Measurements from ENCODE around the gene TLR6.

The TLR6 gene

DNA sequence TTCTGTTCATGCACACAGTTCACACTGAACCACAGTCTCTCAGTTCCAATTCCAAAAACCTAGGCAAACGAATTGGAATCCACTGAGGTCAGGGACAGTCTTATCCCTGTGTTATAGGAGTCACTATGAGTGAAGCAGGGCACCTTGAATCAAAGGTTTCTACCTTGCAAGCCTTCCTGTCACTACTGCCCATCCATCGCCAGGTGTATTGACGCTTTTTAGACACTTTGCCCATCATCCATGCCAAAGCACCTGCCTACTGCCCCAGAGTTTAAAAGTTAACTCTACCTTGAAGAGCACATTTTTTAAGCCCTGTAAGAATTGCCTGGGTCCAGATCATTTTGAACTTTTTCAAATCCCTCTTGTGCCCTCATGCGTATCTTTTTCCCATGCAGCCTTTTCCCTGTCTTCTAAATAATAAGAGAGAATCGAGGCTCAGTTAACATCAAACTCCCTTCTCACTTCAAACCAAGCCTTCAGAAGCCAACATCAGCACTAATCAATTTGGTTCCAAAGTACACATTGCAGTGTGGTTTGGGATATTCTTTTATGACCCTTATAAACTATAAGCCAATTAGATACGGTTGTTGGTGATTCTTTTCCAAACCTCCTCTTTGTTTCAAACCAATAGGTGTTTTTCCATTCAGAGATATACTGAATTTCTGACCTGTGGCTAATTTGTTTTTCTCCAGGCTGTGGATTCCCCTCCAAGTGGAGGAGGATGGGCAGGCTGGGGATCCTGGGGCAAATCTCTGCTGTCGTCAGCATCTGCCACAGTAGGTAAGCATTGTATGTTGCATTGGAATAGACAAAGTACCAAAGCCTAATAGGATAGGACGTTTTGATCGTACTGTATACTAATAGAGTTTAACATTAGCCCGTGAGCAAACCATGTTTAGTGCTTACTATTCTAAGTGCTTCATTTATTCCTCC lies 34.7 kb upstream of the TLR6 start:
- WGBS, 2 experiments = 92% methylated on average over 10 of the region's 10 CpGs
- H3K27ac ChIP-seq (ENCODE audit: insufficient read depth, low read depth, low read length, poor library complexity, severe bottlenecking) = no peak overlapping the region
- H3K4me3 ChIP-seq (ENCODE audit: insufficient read depth, low read depth, low read length) = no peak overlapping the region
- no peaks in the 10 kb centered on the region for H3K9me3 ChIP-seq (ENCODE audit: control insufficient read depth, low read length)
- no peaks in the 10 kb centered on the region for H3K27me3 ChIP-seq (ENCODE audit: control insufficient read depth, insufficient read depth, low read length, poor library complexity, severe bottlenecking)
- H3K4me1 ChIP-seq (ENCODE audit: control insufficient read depth, insufficient read depth, low read length) = no peaks in the 10 kb centered on the region
- no peaks in the 10 kb centered on the region for H3K36me3 ChIP-seq (ENCODE audit: control insufficient read depth, insufficient read depth, low read length)

DNA sequence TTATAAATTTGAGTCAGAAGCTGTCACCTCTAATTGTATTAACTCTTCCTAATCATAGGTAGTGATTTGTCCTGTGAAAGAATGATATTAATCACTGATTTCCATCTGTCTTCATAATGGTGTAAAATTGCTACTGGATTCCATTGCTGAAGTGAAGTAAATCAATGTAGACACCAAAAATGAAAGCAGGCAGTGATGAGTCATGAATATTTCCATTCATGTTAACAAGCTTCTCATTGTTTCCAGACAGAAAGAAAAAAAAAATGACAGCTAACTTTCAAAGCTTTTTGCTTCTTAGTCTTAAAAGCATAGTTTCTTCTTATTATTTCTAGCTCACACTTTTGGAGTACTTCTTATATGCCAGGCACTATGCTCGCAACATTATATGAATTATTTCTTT lies 32.5 kb upstream of the TLR6 start:
- Histone ChIP-seq H3K36me3 (ENCODE audit: control insufficient read depth, insufficient read depth, low read length) (no peaks in the 10 kb centered on the region), H3K9me3 (ENCODE audit: control insufficient read depth, low read length) (no peaks in the 10 kb centered on the region), H3K27me3 (ENCODE audit: control insufficient read depth, insufficient read depth, low read length, poor library complexity, severe bottlenecking) (no peaks in the 10 kb centered on the region), H3K27ac (ENCODE audit: insufficient read depth, low read depth, low read length, poor library complexity, severe bottlenecking) (no peak overlapping the region), H3K4me3 (ENCODE audit: insufficient read depth, low read depth, low read length) (no peak overlapping the region), H3K4me1 (ENCODE audit: control insufficient read depth, insufficient read depth, low read length) (no peaks in the 10 kb centered on the region)
- WGBS, 2 experiments = 100% methylated on average over 1 of the region's 1 CpG

DNA sequence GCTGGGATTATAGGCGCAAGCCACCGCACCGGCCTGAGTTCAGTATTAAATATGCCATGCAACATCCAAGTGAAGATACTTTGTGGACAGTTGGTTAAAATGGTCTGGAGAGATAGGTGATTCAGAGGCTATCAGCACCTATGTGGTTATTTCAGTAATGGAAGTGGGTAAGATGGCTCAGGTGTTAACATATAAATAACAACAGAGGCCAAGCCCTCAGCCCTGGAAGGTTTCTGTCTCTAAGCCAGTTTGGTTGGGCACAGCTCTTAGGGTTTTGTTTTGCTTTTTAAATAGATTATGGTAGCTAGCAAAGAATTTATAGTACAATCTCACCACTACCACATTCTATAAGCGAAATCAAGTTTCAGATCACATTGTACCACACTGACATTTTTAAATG lies 27.6 kb upstream of the TLR6 start:
- H3K4me1 ChIP-seq (ENCODE audit: control insufficient read depth, insufficient read depth, low read length) = no peaks in the 10 kb centered on the region
- H3K27me3 ChIP-seq (ENCODE audit: control insufficient read depth, insufficient read depth, low read length, poor library complexity, severe bottlenecking) = no peaks in the 10 kb centered on the region
- 89 to 96% methylated on average over 3 of the region's 4 CpGs for WGBS, 2 experiments
- H3K9me3 ChIP-seq (ENCODE audit: control insufficient read depth, low read length) = no peaks in the 10 kb centered on the region
- no peaks in the 10 kb centered on the region for H3K36me3 ChIP-seq (ENCODE audit: control insufficient read depth, insufficient read depth, low read length)
- no peak overlapping the region for H3K4me3 ChIP-seq (ENCODE audit: insufficient read depth, low read depth, low read length)
- no peak overlapping the region for H3K27ac ChIP-seq (ENCODE audit: insufficient read depth, low read depth, low read length, poor library complexity, severe bottlenecking)

DNA sequence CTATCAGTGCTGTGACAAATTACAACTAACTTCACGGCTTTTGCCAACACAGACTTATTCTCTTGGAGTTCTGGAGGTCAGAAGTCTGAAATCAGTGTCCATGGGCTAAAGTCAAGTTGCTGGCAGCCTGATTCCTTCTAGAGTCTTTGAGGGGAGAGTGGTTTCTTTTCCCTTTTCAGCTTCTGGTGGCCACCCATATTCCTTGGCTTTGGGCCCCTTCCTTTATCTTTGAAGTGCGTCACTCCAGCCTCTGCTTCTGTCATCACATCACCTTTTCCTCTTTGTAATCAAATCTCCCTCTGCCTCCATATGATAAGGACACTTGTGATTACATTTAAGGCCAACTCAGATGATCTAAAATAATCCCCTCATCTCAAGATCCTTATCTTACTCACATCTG lies 20.0 kb upstream of the TLR6 start:
- WGBS, 2 experiments = 90 to 93% methylated on average over 2 of the region's 2 CpGs
- no peaks in the 10 kb centered on the region for H3K9me3 ChIP-seq (ENCODE audit: control insufficient read depth, low read length)
- no peak overlapping the region for H3K4me3 ChIP-seq (ENCODE audit: insufficient read depth, low read depth, low read length)
- no peak overlapping the region for H3K27ac ChIP-seq (ENCODE audit: insufficient read depth, low read depth, low read length, poor library complexity, severe bottlenecking)
- H3K4me1 ChIP-seq (ENCODE audit: control insufficient read depth, insufficient read depth, low read length) = no peaks in the 10 kb centered on the region
- H3K36me3 ChIP-seq (ENCODE audit: control insufficient read depth, insufficient read depth, low read length) = no peaks in the 10 kb centered on the region
- H3K27me3 ChIP-seq (ENCODE audit: control insufficient read depth, insufficient read depth, low read length, poor library complexity, severe bottlenecking) = no peaks in the 10 kb centered on the region

GRCh38 chr4:38873290-38873944 lies 16.8 kb upstream of the TLR6 start:
- WGBS, 2 experiments = 89 to 91% methylated on average over 4 to 5 of the region's 5 CpGs
- Histone ChIP-seq H3K4me3 (ENCODE audit: insufficient read depth, low read depth, low read length) (no peak overlapping the region), H3K4me1 (ENCODE audit: control insufficient read depth, insufficient read depth, low read length) (no peaks in the 10 kb centered on the region), H3K27ac (ENCODE audit: insufficient read depth, low read depth, low read length, poor library complexity, severe bottlenecking) (no peak overlapping the region), H3K36me3 (ENCODE audit: control insufficient read depth, insufficient read depth, low read length) (no peaks in the 10 kb centered on the region), H3K9me3 (ENCODE audit: control insufficient read depth, low read length) (no peaks in the 10 kb centered on the region), H3K27me3 (ENCODE audit: control insufficient read depth, insufficient read depth, low read length, poor library complexity, severe bottlenecking) (peaks cover under 1% of the 10 kb centered on the region)

DNA sequence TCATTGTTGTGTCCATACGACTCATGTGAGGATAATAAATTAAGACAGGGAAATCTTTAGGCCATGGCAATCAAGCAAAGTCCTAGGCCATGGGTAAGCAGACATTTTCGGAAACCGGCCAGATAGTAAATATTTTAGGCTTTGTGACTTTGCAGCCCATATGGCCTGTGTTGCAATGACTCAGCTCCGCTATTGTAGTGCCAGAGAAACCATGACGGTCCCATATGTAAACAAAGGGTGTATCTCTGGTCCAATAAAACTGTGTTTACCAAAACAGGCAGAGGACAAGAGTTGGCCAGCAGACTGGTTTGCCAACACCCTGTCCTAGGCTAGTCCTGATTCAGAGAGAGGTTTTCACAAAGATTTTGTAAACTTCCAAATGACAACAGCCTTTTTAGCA lies 16.0 kb upstream of the TLR6 start:
- H3K27ac ChIP-seq (ENCODE audit: insufficient read depth, low read depth, low read length, poor library complexity, severe bottlenecking) = no peak overlapping the region
- H3K9me3 ChIP-seq (ENCODE audit: control insufficient read depth, low read length) = no peaks in the 10 kb centered on the region
- 92% methylated on average over 5 of the region's 5 CpGs for WGBS, 2 experiments
- H3K27me3 ChIP-seq (ENCODE audit: control insufficient read depth, insufficient read depth, low read length, poor library complexity, severe bottlenecking) = peaks cover 8% of the 10 kb centered on the region
- no peak overlapping the region for H3K4me3 ChIP-seq (ENCODE audit: insufficient read depth, low read depth, low read length)
- no peaks in the 10 kb centered on the region for H3K4me1 ChIP-seq (ENCODE audit: control insufficient read depth, insufficient read depth, low read length)
- H3K36me3 ChIP-seq (ENCODE audit: control insufficient read depth, insufficient read depth, low read length) = no peaks in the 10 kb centered on the region

DNA sequence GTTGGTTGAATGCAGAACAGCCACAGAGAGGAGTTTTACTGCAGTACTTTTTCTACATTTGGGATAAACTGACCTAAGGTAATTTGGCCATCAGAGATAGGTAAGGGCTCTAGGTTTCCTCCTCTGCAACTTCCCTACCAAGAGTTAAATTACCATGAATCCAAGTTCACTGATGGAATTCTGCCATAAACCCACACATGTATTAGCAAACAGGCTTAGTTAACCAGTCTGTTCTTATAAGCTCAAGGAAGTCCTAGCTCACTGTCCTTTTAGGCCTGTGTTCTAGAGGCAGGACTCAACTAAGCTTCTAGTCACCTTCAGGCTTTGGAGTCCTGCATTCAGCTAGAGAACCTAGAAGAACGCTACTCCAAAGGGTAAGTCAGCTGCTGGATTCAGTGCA lies 15.0 kb upstream of the TLR6 start:
- Histone ChIP-seq H3K27me3 (ENCODE audit: control insufficient read depth, insufficient read depth, low read length, poor library complexity, severe bottlenecking) (peaks cover 8% of the 10 kb centered on the region), H3K4me3 (ENCODE audit: insufficient read depth, low read depth, low read length) (no peak overlapping the region), H3K9me3 (ENCODE audit: control insufficient read depth, low read length) (no peaks in the 10 kb centered on the region), H3K27ac (ENCODE audit: insufficient read depth, low read depth, low read length, poor library complexity, severe bottlenecking) (no peak overlapping the region), H3K36me3 (ENCODE audit: control insufficient read depth, insufficient read depth, low read length) (no peaks in the 10 kb centered on the region), H3K4me1 (ENCODE audit: control insufficient read depth, insufficient read depth, low read length) (no peaks in the 10 kb centered on the region)
- WGBS, 2 experiments = 98% methylated on average over 1 of the region's 1 CpG

DNA sequence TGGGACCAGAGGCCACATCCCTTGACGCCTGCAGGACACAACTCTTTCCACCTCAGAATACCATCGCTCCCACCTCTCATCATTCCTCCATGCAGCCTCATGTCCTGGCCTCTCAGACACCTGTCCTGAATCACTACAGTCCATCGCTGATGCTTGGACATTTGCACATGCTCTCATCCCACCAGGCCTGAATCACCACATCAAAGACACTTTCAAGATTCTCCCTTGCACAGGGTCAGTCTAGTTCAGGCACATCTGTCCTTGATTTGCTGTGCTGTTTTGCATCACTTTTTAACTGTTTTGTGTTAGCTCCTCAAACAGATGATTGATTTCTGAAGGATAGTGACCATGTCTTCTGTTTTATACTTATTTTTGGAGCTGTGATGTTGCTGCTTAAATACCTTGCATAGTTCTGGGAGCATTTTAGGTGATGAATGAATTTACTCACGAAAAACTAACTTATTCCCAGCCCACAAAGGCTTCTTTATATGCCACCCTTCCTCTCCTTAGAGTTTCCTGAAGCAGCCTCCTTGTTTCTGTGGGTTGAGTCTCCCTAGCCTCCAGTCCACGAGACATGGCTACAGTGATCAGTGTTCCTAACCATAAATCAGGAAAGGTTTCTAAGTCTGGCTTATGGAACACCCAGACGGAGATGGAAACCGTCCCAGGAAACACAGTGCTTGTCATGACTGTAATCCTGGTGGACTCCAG lies 13.6 kb upstream of the TLR6 start:
- Histone ChIP-seq H3K36me3 (ENCODE audit: control insufficient read depth, insufficient read depth, low read length) (no peaks in the 10 kb centered on the region), H3K4me1 (ENCODE audit: control insufficient read depth, insufficient read depth, low read length) (no peaks in the 10 kb centered on the region), H3K27me3 (ENCODE audit: control insufficient read depth, insufficient read depth, low read length, poor library complexity, severe bottlenecking) (peaks cover 8% of the 10 kb centered on the region), H3K4me3 (ENCODE audit: insufficient read depth, low read depth, low read length) (no peak overlapping the region), H3K27ac (ENCODE audit: insufficient read depth, low read depth, low read length, poor library complexity, severe bottlenecking) (no peak overlapping the region), H3K9me3 (ENCODE audit: control insufficient read depth, low read length) (no peaks in the 10 kb centered on the region)
- WGBS, 2 experiments = 84 to 93% methylated on average over 7 of the region's 7 CpGs

GRCh38 chr4:38869511-38869910 lies 12.9 kb upstream of the TLR6 start:
- no peaks in the 10 kb centered on the region for H3K9me3 ChIP-seq (ENCODE audit: control insufficient read depth, low read length)
- no peak overlapping the region for H3K27ac ChIP-seq (ENCODE audit: insufficient read depth, low read depth, low read length, poor library complexity, severe bottlenecking)
- no peak overlapping the region for H3K4me3 ChIP-seq (ENCODE audit: insufficient read depth, low read depth, low read length)
- no peaks in the 10 kb centered on the region for H3K4me1 ChIP-seq (ENCODE audit: control insufficient read depth, insufficient read depth, low read length)
- no peaks in the 10 kb centered on the region for H3K36me3 ChIP-seq (ENCODE audit: control insufficient read depth, insufficient read depth, low read length)
- WGBS, 2 experiments = 92 to 94% methylated on average over 2 of the region's 2 CpGs
- H3K27me3 ChIP-seq (ENCODE audit: control insufficient read depth, insufficient read depth, low read length, poor library complexity, severe bottlenecking) = peaks cover 8% of the 10 kb centered on the region
